Stimulated activated CD8-positive, alpha-beta memory T cell treated with anti-CD3 and anti-CD28 coated beads, Interleukin-4, amount 100 ng/mL, for 1 hour (primary cell): Measurements from ENCODE around the gene PNLIPRP3.

Source experiments
- DNase-seq, 2 donors: peaks; one replicate each; pipeline ENCODE4 v3.0.0-alpha.2; 2020; ENCODE audit warnings: low read depth in 2 of 2, low spot score in 1 of 2

The PNLIPRP3 gene

GRCh38 chr10:116450861-116451260 is 23.2 kb downstream of the PNLIPRP3 start:
- DNase-seq, result no peak

DNA sequence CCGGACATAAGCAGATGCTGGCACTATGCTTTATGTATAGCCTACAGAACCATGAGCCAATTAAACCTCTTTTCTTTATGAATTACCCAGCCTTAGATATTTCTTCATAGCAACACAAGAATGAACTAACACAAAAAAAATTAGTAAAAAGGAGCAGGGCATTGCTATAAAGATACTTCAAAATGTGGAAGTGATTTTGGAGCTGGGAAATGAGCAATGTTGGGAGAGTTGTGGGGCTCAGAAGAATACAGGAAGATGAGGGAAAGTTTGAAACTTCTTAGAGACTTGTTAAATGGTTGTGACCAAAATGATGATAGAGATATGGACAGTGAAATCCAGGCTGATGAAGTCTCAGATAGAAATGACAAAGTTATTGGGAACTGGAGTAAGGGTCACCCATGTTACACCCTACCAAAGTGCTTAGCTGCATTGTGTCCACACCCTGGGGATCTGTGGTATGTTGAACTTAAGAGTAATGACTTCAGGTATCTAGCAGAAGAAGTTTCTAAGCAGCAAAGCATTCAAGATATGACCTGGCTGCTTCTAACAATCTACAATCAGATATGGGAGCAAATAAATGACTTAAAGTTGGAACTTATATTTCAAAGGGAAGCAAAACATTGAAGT is 24.2 kb downstream of the PNLIPRP3 start:
- no peak for DNase-seq

DNA sequence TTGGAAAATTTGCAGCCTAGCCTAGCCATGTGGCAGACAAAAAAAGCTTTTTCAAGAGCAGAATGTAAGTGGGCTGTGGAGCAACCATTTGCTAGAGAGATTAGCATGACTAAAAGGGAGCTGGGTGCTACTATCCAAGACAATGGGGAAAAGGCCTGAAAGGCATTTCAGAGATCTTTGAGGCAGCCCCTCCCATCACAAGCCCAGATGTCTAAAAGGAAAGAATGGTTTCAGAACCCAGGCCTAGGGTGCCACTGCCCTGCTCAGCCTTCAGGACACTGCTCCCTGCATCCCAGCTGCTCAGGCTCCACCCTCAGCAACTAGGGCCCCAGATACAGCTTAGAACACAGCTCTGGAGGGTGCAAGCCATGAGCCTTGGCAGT is 24.7 kb downstream of the PNLIPRP3 start:
- DNase-seq, result no peak

GRCh38 chr10:116457488-116457887 is 29.8 kb downstream of the PNLIPRP3 start:
- DNase-seq, result no peak

- no peak for DNase-seq
Measured at GRCh38 chr10:116460219-116460618, 32.6 kb downstream of the PNLIPRP3 start.

GRCh38 chr10:116461680-116462079 is 34.0 kb downstream of the PNLIPRP3 start:
- no peak for DNase-seq

- DNase-seq, result no peak
Measured at GRCh38 chr10:116464257-116464656, 36.6 kb downstream of the PNLIPRP3 start.

DNA sequence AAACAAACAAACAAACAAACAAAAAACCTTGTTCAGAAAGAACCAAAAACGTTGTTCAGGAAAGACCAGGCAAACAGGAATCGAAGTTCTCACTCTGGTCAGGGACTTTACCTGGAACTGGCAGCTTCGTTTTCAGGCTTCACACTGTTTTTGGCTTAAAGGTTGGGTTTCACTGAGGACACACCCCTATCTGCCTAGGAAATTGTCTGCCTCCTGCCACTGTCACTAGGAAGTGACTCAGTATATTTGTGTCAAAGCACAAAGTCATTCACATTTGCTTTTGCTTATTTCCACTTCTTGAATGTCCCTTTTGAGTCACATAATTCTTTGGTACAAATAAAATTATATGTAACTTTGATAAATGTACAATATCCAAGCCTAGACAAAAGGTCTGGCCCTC is 37.9 kb downstream of the PNLIPRP3 start:
- DNase-seq, result no peak

GRCh38 chr10:116466715-116467422 is 39.2 kb downstream of the PNLIPRP3 start:
- DNase-seq, result no peak

DNA sequence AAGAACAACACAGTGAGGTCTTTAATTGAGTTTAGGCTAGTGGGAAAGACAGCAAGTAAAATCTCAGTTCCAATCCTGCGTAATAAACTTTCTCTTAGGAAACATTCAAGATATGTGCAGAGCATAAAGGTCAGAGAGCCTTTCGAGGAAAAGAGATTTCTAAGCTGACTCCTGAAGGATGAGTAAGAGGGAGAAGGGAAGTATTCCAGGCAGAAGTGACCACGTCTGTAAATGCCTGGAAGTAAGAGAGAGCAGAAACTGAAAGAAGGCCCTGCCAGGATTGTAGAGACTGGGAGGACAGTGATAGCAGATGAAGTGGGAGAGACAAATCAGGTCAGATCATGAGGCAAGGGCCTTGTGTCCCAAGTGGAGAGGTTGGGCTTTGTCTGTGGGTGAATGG is 41.8 kb downstream of the PNLIPRP3 start:
- no peak for DNase-seq

- DNase-seq, result no peak
Measured at GRCh38 chr10:116470071-116470470, 42.4 kb downstream of the PNLIPRP3 start.

- no peak for DNase-seq
Measured at GRCh38 chr10:116470768-116471415, 43.2 kb downstream of the PNLIPRP3 start.

DNA sequence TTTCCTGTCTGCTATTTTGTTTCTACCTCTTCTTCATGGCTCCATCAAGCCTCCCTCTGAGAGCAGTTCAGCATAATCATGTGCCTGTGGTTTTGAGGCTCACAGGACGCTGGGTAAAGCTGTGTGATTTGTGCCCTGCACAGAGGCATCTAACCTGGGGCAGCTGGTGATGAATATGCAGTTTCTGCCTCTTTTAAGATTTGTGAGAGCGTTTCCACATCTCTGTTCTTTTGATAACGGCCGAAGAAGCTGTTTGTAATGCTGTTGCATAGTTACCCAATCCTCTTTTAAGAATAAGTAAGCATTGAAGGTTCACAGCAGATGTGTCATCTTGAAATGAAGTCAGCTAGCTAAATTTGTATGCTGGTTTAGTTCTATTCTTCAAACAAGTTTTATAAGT is 45.2 kb downstream of the PNLIPRP3 start:
- DNase-seq, result no peak

DNA sequence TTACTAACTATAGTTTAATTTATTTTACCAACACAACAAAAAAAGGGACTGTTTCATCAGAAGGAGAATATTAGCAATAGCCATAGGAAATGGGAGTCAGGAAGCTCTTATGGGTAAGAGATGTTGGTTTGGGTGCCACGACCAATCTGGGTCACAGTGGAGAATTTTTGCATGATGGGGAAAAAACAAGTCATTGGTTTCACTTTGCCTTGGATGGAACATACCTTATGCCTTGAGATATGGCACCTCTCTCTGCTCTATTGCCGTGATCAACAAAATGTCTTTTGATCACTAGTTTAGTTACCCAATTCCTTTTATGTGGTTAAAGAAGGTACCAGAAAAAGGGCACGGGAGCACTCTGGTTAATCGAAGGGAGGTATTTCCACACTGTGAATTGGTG is 48.2 kb downstream of the PNLIPRP3 start:
- no peak for DNase-seq

DNA sequence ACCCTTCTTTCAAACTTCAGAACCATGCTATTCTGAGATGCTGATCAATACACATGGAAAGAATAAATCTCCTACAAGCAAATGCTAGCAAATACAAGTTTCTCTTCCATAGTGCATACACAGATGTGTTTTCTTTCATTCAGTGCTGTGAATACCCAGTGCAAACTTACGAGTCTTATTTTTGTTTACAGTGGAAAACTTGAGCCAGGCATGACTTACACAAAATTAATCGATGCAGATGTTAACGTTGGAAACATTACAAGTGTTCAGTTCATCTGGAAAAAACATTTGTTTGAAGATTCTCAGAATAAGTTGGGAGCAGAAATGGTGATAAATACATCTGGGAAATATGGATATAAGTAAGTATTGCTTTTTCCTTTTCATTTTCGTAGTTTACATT is 48.8 kb downstream of the PNLIPRP3 start:
- no peak for DNase-seq

DNA sequence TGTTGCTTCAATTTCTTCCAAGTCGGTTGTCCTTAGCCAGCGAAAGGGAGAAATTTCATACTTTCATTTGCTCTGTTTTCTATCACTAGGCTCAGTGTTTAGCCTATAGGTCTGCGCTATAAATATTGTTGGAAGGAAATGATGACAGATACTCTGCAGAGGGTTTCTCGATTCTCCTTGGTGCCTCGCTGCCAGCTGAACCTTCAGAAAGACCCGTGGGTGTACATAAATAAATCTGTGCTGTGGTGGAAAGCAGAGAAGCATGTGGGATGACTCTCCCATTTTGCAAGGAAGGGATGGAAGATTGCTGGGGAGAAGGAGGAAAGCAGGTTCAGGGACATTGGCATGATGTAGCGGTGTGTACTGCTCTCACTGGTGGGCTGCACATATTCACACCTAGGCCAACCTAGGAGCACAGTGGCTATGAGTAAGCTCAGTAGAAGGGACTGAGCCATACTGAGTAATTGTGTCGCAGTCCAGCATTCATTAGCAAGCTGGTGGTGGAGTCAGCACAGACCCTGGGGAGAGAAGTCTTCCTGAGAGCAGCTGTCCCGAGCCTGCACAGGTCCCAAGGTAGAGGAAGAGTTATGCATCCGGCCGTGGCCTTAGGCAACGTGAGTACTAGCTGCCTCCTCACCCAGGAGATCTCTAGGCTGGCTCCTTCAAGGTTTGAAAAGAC is 50.5 kb downstream of the PNLIPRP3 start:
- no peak for DNase-seq

GRCh38 chr10:116486770-116487448 is 59.3 kb downstream of the PNLIPRP3 start:
- DNase-seq, result no peak

DNA sequence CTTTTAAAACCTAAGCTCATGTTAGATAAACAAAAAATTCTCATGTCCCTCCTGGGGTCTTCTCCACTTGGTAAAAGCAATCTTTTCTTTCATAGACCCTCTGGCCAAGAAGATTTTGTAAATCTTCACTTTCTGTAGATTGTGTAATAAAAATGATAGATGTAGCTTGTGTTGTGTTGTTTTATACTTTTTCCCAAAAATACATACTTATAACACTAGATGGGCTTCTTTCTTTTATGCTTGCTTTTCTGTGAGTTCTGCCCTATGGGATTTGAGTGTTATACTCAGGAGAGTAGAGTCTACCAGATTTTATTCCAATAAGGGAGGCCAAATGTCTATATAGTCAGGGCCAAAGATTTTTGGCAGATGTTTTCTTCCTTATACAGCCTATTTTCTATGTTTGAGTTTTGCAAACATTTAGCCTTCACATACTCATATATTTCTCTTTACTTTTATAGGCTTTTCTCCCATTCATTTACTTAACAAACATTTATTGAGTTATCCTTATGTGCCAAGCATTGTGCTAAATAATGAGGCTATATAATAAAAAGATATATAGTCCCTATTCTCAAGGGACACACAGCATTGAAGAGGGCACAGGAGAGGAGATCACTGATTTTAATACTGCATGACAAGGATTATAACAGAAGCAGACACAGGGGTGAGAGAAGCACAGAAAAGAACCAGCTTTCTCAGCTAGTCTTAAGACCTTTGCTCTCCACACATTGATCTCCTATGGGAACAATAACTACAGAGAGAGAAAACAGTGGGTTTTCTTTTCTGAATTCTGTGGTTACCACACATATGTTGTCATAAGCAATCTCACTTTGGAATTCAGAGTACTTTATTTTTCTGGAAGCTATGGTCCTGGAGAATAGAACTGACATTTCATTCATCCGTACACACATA is 60.1 kb downstream of the PNLIPRP3 start:
- no peak for DNase-seq

- no peak for DNase-seq
Measured at GRCh38 chr10:116489460-116489859, 61.8 kb downstream of the PNLIPRP3 start.

- DNase-seq, result no peak
Measured at GRCh38 chr10:116490028-116490662, 62.5 kb downstream of the PNLIPRP3 start.
